Tracheal epithelial cell (primary cell): ENCODE results near the gene STEEP1. TPM values are rescaled to one million over a fixed set of nuclear protein-coding genes. Genes with fewer than 3 reads are reported as not detected.

ENCODE experiments used
- total RNA-seq: library from RNA; depleted of rRNA; stranded (reverse); fragments of >200 nt; gene quantifications from 2 replicates; pipeline ENCODE4 v1.2.1, GENCODE V29; 2014

Gene STEEP1
- total RNA-seq, result 42.4 and 42.7 TPM in 2 replicates

GRCh38 chrX:119565107-119565663, at the start of gene STEEP1:
STEEP1 (minus strand) TSS chrX:119565409; CDS start chrX:119565355, 54 bp downstream.

GRCh38 chrX:119606280-119607017, 41.2 kb upstream of the STEEP1 start, which contains the start of gene NKRF:
NKRF (minus strand) TSS chrX:119606424.

GRCh38 chrX:119574394-119575266, 9.4 kb upstream of the STEEP1 start, which contains the start of gene UBE2A:
UBE2A (plus strand) TSS chrX:119574563; CDS start chrX:119574712, 149 bp downstream.

Other genes with a start within 250 kb of the STEEP1 start
- gene SLC25A43, start 166.1 kb downstream of the STEEP1 start, total RNA-seq, result 27.7 and 29.4 TPM in 2 replicates
- 282 and 442 TPM in 2 replicates for gene SLC25A5, start 97.0 kb downstream of the STEEP1 start, total RNA-seq
- 19.5 and 21.1 TPM in 2 replicates for gene UBE2A, start 9.2 kb upstream of the STEEP1 start, total RNA-seq
- gene NKRF, start 41.0 kb upstream of the STEEP1 start, total RNA-seq, result 3.6 and 7.0 TPM in 2 replicates
- gene SEPTIN6, start 127.8 kb upstream of the STEEP1 start, total RNA-seq, result 2.8 and 7.5 TPM in 2 replicates
- 0.24 and 0.43 TPM in 2 replicates for gene SOWAHD, start 193.2 kb upstream of the STEEP1 start, total RNA-seq
- gene RPL39, start 226.2 kb upstream of the STEEP1 start, total RNA-seq, result 7,919 and 13,177 TPM in 2 replicates